ENCODE results near the gene DNMBP.
"Not testable (repeated sequence)": the region's sequence is repeated elsewhere in the genome, so short reads cannot be mapped to it uniquely, and the experiment has no call there.

The DNMBP gene

GRCh38 chr10:100020142-100020885, 10.6 kb upstream of the DNMBP start:
- in situ Hi-C loops (cut with HindIII; ENCODE audit: low pct_ligation_motif_present, low pct_unique_long_range_greater_than_20kb, low sequenced_read_pairs): no loop called here
- DNase-seq: peak; percentile 37

- DNase-seq: no peak
- in situ Hi-C loops (cut with HindIII; ENCODE audit: low pct_ligation_motif_present, low pct_unique_long_range_greater_than_20kb, low sequenced_read_pairs): no loop called here
These were observed 10.0 kb upstream of the DNMBP start for GRCh38 chr10:100019787-100020141.

GRCh38 chr10:100014071-100014762, 4.5 kb upstream of the DNMBP start:
- in situ Hi-C loops (cut with HindIII; ENCODE audit: low pct_ligation_motif_present, low pct_unique_long_range_greater_than_20kb, low sequenced_read_pairs): no loop called here
- no peak for DNase-seq

DNA sequence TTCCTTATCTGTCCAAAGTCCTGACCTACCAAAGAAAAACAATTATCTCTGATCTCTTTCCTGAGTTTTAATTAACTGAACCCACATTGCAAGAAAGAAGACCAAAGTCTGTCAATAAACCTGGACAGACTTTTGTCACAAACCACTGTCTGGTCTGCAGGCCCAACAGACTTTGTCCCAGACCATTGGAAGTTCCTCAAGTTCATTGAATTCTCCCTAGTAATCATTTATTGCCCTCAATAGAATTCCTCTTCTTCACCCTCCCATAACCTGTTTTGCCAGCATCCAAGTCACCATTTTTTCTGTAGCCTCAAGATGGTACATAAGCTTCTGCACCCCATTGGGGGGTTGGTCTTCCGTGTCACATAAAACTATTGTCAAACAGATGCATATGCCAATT, 3.9 kb upstream of the DNMBP start:
- in situ Hi-C loops (cut with HindIII; ENCODE audit: low pct_ligation_motif_present, low pct_unique_long_range_greater_than_20kb, low sequenced_read_pairs): no loop called here
- no peak for DNase-seq

DNA sequence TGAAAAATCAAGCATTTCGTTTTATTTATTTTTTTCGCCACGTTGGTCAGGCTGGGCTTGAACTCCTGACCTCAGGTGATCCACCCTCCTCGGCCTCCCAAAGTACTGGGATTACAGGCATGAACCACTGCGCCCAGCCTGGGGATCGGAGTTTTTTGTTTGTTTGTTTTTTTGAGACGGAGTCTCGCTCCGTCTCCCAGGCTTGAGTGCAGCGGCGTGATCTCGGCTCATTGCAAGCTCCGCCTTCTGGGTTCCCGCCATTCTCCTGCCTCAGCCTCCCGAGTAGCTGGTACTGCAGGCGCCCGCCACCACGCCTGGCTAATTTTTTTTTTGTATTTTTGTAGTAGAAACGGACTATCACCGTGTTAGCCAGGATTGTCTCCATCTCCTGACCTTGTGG, 2.2 kb upstream of the DNMBP start:
- in situ Hi-C loops (cut with HindIII; ENCODE audit: low pct_ligation_motif_present, low pct_unique_long_range_greater_than_20kb, low sequenced_read_pairs); DNase-seq: not testable (repeated sequence)

DNA sequence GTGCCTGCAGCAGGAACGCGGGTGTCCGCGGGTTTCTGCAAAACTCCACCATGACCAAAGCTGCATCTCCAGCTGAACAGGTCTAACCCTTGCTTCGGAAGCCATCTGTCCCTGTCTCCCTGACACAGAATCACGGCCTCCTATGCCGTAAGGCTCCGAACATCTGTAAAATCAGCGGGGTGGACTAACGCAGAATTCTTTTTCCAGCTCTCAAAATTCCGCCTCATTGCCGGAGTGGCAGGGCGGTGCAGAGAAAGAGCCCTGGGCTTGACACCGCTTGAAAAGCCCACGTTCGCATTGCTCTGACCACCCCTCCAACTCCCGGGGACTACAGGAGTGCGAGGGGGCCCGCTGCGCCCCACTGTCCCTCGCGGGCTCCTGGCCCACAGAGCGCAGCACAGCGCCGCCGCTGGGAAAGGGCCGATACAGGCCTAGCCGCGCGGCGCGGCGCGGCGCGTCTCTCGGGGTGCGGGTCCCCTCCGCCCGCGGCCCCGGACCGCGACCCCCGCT, 409 bp downstream of the DNMBP start:
- in situ Hi-C loops (cut with HindIII; ENCODE audit: low pct_ligation_motif_present, low pct_unique_long_range_greater_than_20kb, low sequenced_read_pairs): no loop called here
- peak; percentile 69 for DNase-seq

GRCh38 chr10:100008708-100009282, 952 bp downstream of the DNMBP start:
- peak; percentile 36 for DNase-seq

DNA sequence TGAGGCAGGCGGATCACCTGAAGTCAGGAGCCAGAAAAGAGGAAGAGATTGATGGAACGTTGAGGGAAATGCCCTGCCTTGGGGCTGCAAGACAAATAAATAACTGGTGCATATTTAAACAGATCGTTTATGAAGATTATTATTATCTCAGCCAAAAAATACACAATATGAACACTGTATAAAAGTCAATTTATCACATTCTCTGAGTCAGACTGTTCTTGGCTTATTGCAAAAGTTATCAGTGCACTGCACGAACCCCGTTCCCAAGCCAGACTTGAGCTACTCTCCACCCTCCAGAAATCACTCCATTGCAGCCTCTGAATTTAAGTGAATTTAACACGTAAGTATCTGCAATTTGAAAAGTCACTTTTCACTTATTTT, 1.6 kb downstream of the DNMBP start:
- peak; percentile 27 for DNase-seq
- in situ Hi-C loops (cut with HindIII; ENCODE audit: low pct_ligation_motif_present, low pct_unique_long_range_greater_than_20kb, low sequenced_read_pairs): no loop called here

More at GRCh38 chr10:100008708-100009282, 952 bp downstream of the DNMBP start:
- in situ Hi-C loops (cut with HindIII; ENCODE audit: low pct_ligation_motif_present, low pct_unique_long_range_greater_than_20kb, low sequenced_read_pairs): no loop called here

DNA sequence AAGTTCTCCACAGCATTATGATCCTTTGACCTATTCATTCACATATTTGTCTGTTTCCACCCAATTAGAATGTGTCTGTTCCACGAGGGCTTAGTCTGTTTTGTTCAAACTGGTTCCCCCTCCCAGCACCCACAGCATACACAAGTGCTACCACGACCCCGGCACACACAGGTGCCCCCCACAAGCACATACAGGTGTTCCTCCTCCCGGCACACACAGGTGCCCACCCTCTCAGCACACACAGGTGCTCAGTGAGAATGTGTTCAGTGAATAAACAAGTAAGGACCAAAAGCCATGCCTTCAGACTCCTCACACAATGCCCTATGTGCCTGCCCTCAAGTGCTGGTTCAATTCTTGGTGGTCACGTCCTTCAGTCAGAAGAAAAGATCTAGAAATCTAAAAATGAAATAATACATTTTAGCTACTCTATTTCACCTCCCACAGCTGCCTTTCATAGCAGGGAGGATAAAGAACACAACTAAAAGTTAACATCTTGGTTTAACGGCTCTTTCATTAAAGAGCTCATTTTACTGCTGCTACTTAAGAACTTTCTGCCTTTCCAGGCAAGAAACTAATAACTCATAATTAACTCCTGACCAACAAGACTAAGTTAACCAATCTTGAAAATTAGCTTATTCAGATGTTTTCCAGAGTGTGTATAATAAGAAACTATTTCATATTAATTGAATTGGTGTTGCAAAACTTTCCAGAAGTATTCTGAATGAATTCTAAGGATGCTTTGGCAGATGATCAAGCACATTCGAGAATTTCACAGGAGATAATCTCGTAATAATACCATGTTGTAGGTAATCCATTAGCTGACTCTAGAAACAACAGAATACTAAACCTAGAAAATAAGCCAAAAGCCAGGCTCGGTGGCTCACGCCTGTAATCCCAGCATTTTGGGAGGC, 2.3 kb downstream of the DNMBP start:
- in situ Hi-C loops (cut with HindIII; ENCODE audit: low pct_ligation_motif_present, low pct_unique_long_range_greater_than_20kb, low sequenced_read_pairs): no loop called here
- no peak for DNase-seq

DNA sequence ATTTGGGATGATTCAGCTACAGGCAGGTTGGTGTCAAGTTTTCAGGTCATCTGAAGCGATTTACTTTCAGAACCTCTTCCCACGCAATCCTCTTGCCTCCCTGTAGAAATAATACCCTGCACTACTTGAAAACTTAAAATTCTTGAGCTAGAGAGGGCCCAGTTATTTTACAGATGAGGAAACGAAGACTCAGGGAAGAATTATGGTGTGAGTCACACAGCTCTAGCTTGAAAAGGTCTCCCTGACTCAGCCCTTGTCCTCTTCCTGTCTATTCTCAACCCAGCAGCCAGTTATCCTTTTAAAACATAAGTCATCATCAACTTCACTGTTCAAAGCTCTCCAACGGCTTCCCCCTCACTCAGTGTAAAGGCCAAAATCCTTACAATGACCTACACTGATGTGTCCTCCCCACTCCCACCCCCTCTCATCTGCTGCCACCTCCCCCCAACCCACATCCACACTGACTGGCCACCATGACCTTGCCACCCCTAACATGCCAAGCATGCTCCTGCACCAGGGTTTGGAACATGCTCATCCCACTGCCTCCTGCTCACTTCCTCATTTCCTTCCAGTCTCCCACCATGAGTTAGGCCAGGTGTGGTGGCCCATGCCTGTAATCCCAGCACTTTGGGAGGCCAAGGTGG, 3.4 kb downstream of the DNMBP start:
- DNase-seq: peak; percentile 95

DNA sequence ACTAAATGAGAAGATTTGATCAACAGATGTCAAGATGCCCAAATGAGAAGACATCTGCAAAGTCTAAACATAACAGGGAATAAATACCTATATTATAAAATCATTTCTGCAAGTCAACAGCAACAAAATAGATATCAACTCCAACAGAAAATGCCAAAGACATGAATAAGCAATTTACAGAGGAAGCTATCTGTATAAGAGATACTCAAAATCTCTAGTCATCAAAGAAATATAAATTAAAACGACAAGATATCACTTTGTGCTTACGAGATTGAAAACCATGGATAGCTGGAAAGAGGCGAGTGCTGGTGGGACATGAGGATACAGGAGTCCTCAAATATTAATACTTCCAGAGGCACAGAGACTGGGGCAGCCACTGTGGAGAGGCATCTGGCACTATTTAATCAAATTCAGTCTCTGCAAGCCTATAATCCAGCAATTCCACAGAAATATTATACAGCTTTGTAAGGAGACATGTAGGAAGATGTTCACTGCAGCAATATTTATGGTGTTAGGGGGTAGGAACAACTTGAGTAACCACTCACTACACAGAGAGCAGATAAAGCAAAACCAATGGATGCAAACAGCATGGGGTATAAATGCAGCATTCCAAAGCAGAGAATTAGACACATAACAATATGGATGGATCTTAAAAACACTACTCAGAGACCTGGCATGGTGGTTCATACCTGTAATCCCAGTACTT, 4.8 kb downstream of the DNMBP start:
- in situ Hi-C loops (cut with HindIII; ENCODE audit: low pct_ligation_motif_present, low pct_unique_long_range_greater_than_20kb, low sequenced_read_pairs): no loop called here

More for the DNA sequence above, 3.4 kb downstream of the DNMBP start:
- in situ Hi-C loops (cut with HindIII; ENCODE audit: low pct_ligation_motif_present, low pct_unique_long_range_greater_than_20kb, low sequenced_read_pairs): no loop called here

DNA sequence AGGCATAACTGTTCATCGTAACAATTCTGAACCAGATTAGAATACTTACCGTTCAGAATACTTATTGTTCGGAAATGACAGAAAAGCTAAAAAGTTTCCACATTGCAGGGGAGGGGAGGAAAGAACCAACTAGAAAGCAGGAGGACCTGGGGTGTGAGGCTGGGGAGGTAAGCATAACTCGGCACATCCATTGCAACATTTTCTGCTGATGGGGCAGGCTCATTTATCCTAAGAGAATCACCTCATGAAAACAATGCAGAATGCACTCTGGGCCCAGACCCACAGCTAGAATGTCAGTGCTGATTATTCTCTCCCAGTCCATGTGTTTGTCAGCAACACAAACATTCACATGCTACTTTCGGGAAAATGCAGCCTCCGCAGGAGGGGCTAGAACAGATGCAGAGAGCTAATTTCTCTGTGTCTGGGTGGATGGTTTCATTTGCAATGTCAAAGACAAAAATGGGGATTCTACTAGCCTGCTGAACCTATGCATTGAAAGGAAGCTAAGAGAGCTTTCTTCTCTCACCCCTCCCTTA, 9.6 kb downstream of the DNMBP start:
- DNase-seq: no peak
- in situ Hi-C loops (cut with HindIII; ENCODE audit: low pct_ligation_motif_present, low pct_unique_long_range_greater_than_20kb, low sequenced_read_pairs): no loop called here

More for the DNA sequence above, 4.8 kb downstream of the DNMBP start:
- DNase-seq: no peak

GRCh38 chr10:99999319-100000108, 10.2 kb downstream of the DNMBP start:
- DNase-seq: no peak
- in situ Hi-C loops (cut with HindIII; ENCODE audit: low pct_ligation_motif_present, low pct_unique_long_range_greater_than_20kb, low sequenced_read_pairs): no loop called here

GRCh38 chr10:99998889-99999288, 10.9 kb downstream of the DNMBP start:
- in situ Hi-C loops (cut with HindIII; ENCODE audit: low pct_ligation_motif_present, low pct_unique_long_range_greater_than_20kb, low sequenced_read_pairs): no loop called here
- no peak for DNase-seq

DNA sequence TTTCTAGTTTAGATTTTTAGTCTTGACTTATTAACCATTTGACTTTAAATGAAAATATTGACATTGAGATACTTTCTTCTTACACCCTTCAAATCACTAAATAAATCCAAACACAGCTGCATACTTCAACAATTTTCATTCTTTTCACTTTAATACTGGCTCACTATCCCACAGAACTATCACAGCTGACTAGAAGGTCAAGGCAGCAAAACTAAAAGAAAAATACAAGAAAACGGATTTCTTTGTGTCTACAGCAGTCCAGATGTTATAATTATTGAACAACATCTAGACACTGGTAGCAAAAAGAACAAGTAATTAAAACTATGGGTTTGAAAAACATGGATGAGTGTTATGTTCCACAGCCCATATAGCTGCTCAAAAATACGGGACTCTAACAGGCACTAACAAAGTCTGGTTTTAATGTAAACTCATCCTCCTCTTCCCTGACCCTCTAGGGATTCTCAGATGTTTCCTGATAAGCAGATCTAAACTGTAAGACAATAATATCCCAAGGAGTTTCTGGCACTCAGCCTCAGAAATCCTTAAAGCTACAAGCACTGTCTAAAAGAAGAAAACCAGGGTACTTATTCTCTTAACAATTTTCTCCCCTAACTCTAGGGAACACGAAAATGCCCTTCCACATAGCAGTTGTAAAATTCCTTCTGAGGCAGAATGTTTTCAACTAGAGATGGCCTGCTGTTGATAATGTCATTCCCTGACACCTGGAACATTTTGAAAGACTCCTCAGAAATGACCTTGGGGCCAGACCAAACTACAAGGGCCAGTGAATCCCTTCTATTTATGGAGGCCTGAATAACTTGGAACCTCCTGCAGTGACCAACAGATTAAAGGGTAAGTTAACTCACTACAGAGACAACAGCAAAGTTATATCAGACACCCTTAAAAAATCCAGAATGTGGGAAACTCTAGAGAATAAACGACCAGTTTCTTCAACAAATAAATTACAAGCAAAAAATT, 12.8 kb downstream of the DNMBP start:
- DNase-seq: no peak
- in situ Hi-C loops (cut with HindIII; ENCODE audit: low pct_ligation_motif_present, low pct_unique_long_range_greater_than_20kb, low sequenced_read_pairs): no loop called here

DNA sequence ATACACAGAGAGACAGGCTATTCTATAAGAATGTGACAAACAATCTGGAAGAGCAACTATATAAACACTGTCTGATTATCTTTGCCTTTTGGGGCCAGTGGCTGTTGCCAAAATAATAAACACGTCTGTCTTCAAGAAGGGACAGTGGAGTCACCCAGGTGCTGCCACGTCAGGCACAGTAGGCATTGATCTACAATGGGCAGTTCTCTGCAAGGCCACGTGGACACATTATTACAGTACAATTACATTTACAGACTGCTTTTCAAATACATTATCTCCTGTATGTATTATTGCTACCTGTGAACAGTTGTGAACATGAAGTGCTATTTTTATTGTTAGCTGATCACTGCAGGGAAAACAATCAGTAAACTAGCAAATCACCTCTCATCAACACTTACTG, 14.0 kb downstream of the DNMBP start:
- DNase-seq: no peak
- in situ Hi-C loops (cut with HindIII; ENCODE audit: low pct_ligation_motif_present, low pct_unique_long_range_greater_than_20kb, low sequenced_read_pairs): no loop called here

Data from ACHN (cell line).